B cell (primary cell): Measurements from ENCODE around the gene TUBA1C.

Source experiments
- EZH2 ChIP-seq: IDR thresholded peaks from 2 replicates; pipeline ENCODE4 v1.6.1; 2012; ENCODE audit warnings: borderline replicate concordance, low read depth, mild to moderate bottlenecking, moderate library complexity, low read length; ENCODE audit not compliant: insufficient read depth, poor library complexity, severe bottlenecking
- TF ChIP-seq, protein P1 (sequence below): fragments of 200-600 bp; IDR thresholded peaks from one replicate; pipeline ENCODE4 v1.8.0; 2022; ENCODE audit warnings: antibody characterized with exemption, mild to moderate bottlenecking

DNA sequence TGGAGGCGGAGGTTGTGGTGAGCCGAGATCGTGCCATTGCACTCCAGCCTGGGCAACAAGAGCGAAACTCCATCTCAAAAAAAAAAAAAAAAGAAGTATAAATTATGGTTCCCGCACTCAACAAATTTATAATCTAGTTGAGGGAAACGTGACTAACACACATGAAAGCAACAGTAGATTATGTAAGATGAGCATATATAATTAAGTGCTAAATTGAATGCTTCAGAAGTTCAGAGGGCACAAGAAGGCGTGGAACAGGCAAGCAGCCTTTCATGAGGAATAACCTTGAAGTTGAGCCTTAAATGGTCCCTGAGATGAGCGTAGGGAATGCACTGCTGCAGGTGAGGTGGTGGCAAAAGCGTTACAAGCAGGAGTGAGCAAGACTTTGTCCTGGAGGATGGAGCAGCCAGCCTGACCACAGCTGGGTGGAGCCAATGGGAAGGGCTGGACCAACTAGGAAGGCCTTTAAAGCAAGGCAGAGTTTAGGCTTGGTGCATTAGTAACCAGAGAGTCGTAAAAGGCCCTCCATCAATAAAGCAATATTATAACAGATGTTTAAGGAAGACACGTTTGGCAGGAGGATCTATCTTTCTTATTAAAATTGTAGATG, 45.4 kb upstream of the TUBA1C start:
- TF ChIP-seq, protein P1, sequence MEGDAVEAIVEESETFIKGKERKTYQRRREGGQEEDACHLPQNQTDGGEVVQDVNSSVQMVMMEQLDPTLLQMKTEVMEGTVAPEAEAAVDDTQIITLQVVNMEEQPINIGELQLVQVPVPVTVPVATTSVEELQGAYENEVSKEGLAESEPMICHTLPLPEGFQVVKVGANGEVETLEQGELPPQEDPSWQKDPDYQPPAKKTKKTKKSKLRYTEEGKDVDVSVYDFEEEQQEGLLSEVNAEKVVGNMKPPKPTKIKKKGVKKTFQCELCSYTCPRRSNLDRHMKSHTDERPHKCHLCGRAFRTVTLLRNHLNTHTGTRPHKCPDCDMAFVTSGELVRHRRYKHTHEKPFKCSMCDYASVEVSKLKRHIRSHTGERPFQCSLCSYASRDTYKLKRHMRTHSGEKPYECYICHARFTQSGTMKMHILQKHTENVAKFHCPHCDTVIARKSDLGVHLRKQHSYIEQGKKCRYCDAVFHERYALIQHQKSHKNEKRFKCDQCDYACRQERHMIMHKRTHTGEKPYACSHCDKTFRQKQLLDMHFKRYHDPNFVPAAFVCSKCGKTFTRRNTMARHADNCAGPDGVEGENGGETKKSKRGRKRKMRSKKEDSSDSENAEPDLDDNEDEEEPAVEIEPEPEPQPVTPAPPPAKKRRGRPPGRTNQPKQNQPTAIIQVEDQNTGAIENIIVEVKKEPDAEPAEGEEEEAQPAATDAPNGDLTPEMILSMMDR = no peak
- TF ChIP-seq EZH2 = no peak
